GM10266 (cell line): ENCODE measurements around the gene CXCL17.
A peak's percentile ranks its signal among the peaks of the same experiment; 100 is the strongest.
"Not testable (repeated sequence)": the region's sequence is repeated elsewhere in the genome, so short reads cannot be mapped to it uniquely, and the experiment has no call there.

ENCODE experiments used
- DNase-seq: peaks from one replicate; pipeline ENCODE4 v3.0.0; 2012; ENCODE audit errors: extremely low spot score
- TF ChIP-seq, protein P1 (sequence below): IDR thresholded peaks from 2 replicates; pipeline ENCODE4 v1.5.1; 2012; ENCODE audit warnings: mild to moderate bottlenecking, low read depth; ENCODE audit not compliant: control insufficient read depth, insufficient read depth; ENCODE audit errors: missing control alignments

Gene CXCL17

DNA sequence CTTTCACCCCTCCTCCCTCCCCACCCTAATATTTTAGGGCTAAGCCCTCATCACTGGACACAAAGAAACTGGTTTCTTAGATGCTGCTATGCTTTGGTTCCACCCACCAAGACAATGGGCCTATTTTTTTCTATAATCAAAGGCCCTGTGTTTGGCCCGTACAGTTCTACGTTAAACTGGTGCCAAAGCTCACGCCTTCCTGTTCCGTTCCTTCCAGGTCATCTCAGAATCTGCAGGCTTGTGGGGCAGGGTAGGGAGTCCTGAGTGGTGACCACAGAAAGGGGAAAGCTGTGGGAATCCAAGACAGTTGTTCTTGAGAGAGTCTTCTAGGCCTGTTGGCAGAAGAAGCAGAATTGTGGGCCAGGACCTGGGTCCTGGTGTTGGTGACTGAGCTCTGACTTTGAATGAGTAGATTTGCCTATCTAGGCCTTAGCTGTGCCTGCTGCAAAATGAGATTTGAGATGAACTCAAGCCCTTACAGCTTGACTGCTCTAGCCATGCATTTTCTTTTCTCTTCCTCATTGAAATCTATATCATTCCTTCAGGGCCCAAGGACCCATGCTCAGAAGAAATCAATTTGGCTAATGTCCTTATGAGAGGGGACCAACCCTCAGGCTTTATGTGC lies 19.1 kb upstream of the CXCL17 start:
- TF ChIP-seq, protein P1, sequence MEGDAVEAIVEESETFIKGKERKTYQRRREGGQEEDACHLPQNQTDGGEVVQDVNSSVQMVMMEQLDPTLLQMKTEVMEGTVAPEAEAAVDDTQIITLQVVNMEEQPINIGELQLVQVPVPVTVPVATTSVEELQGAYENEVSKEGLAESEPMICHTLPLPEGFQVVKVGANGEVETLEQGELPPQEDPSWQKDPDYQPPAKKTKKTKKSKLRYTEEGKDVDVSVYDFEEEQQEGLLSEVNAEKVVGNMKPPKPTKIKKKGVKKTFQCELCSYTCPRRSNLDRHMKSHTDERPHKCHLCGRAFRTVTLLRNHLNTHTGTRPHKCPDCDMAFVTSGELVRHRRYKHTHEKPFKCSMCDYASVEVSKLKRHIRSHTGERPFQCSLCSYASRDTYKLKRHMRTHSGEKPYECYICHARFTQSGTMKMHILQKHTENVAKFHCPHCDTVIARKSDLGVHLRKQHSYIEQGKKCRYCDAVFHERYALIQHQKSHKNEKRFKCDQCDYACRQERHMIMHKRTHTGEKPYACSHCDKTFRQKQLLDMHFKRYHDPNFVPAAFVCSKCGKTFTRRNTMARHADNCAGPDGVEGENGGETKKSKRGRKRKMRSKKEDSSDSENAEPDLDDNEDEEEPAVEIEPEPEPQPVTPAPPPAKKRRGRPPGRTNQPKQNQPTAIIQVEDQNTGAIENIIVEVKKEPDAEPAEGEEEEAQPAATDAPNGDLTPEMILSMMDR: no peak
- no peak for DNase-seq

DNA sequence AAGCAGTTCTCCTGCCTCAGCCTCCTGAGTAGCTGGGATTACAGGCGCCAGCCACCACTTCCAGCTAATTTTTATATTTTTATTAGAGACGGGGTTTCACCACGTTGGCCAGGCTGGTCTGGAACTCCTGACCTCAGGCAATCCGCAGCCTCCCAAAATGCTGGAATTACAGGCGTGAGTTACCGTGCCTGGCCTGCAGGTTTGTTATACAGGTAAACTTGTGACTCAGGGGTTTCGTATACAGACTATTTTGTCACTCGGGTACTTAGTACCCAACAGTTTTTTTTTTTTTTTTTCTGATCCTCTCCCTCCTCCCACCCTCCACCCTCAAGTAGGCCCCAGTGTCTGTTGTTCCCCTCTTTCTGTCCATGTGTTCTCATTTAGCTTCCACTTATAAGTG lies 18.5 kb upstream of the CXCL17 start:
- DNase-seq: not testable (repeated sequence)

DNA sequence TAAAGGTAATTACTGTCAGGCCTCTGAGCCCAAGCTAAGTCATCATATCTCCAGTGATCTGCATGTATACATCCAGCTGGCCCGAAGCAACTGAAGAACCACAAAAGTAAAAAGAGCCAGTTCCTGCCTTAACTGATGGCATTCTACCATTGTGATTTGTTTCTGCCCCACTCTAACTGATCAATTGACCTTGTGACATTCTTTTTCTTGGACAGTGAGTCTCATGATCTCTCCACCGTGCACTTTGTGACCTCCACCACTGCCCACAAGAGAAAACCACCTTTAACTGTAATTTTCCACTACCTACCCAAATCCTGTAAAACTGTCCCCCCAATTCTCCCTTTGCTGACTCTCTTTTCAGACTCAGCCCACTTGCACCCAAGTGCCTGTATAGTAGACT lies 17.2 kb upstream of the CXCL17 start:
- DNase-seq: no peak
- TF ChIP-seq, protein P1: no peak

DNA sequence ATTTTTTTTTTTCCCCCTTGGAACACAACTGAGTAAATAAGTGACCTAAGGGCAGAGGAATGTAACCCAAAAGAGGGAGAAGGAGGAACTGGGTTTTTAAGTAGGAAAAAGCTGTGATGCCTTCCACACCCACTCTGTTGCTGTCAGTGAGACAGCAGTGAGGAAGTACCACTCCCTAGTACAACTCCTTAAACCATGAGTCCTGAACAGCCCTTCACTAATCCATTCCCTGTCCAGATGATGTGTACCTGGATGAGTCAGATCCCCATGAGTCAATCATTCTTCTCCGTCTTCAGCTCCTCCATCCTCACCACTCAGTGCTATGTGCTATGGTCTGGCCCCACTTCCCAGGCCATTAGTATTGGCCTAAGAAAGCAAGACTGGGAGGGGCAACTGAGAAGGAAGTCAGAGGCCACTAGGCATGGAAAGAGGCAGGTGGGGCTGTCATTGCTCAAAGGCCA lies 12.9 kb upstream of the CXCL17 start:
- TF ChIP-seq, protein P1: no peak
- no peak for DNase-seq

DNA sequence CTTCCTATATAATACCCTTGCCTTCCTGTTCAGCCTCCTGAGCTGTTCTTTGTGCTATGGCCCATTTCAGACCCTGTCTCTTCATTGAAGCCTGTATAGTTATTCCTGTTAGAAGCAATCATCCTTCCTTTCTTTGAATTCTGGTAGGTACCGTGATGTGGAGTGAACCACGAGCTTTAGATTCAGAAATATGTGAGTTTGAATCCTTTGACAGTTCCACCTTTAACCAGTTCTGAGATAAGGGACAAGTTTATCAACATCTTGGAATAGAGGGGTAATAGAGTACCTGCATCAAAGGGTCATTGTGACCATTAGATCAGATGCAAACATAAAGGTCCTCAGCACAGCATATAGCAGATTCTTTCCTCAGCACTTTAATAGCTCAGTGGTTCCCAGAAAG lies 12.3 kb upstream of the CXCL17 start:
- no peak for DNase-seq

DNA sequence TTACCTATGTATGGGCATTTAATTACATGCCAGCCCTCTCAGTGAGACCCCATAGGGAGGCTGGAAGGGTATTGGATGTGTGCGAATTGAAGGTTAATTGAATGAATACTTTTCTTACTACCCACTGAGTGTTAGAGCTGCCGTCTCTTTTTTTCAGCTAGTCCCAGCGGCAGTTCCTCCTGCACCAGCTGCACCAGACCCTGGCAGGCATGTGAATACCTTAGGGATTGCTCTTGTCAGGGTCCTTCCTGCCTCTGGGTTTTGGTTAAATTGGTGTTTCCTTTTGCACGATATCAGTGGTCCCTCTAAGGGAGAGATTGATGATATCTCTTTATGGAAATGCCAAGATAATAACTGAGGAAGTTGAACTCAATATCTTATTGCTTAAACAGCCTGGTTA lies 9.8 kb upstream of the CXCL17 start:
- no peak for DNase-seq
- TF ChIP-seq, protein P1: no peak

More for the DNA sequence above, 12.3 kb upstream of the CXCL17 start:
- TF ChIP-seq, protein P1: no peak

DNA sequence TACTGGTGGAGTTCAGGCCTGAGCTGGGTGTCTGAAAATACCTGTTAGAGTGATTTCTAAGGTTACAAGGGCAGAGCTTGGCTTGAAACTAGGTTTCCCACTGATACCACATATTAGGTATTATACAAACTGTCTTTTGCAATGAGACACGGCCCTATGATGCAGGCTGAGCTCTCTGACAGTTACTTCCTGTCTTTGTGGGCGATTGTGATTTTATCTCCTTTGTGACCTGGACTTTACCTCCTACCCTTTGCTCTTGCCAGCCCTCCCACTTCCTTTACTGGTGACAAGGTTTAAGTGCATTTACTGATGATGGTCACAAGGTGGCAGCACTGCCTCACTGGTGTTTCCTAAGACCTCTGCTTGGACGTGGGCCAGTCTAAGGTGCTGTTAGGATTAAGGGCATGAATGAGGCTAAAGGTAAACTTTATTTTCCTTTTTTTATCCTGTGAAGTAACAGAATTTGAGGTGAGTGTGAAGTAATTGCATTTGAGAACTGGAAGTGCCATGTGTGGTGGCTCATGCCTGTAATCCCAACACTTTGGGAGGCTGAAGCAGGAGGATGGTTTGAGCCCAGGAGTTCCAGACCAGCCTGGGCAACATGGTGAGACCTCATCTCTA lies 7.7 kb upstream of the CXCL17 start:
- TF ChIP-seq, protein P1: peak; percentile 97
- DNase-seq: peak; percentile 77

DNA sequence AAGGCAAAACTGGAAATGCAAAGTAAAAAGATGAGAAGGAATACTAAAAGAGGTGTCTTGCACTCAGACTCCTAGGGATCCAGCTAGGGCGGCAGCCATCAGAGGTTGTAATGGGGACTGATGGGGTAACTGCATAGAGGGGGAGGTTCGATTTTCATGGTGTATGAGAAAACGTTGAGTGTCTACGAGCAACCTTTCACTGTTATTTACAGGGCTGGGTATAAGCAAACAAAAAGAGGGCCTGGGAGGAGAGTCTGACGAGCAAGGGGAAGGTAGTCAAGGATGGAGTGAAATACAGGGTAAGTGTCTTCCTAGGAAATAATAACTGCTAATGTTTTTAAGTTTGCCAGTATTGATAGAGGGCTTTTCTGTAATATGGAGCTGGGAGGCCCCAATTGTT lies 5.6 kb upstream of the CXCL17 start:
- DNase-seq: not testable (repeated sequence)
